HL-60 (cell line): ENCODE results near the gene MARCOL.

Experiments
- GABPA ChIP-seq: IDR thresholded peaks from 2 replicates; pipeline ENCODE4 v1.6.1; 2012; ENCODE audit warnings: low read depth
- POLR2AphosphoS5 ChIP-seq: IDR thresholded peaks from 2 replicates; pipeline ENCODE4 v1.6.1; 2012; ENCODE audit warnings: low read depth
- TF ChIP-seq, protein P1 (sequence below): IDR thresholded peaks from one replicate; pipeline ENCODE4 v1.5.1; 2011; ENCODE audit warnings: low read length, control low read depth, inconsistent platforms; ENCODE audit not compliant: insufficient read depth
- TF ChIP-seq, protein P2 (sequence below): IDR thresholded peaks from 2 replicates; pipeline ENCODE4 v1.6.1; 2012; ENCODE audit warnings: low read depth; ENCODE audit not compliant: insufficient replicate concordance

DNA sequence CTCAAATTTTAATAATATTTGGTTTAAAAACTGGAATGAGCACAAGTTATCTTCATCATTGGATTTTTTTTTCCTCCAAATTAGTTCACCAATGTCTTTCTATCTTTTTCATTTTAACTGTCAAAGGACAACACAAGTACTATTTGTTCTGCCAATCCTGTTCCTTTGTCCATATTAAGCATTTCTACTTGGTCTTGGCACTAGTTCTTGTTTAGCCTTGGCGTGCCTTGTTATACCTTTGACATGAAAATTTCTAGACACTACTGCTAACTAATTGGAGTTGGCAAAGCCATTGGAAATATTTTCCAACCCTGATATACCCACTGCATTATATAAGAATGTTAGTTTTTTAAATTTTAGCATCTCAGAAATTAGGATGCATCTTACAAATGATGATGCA is 31.7 kb upstream of the MARCOL start:
- TF ChIP-seq GABPA (no peak), POLR2AphosphoS5 (no peak)
- TF ChIP-seq, protein P1, sequence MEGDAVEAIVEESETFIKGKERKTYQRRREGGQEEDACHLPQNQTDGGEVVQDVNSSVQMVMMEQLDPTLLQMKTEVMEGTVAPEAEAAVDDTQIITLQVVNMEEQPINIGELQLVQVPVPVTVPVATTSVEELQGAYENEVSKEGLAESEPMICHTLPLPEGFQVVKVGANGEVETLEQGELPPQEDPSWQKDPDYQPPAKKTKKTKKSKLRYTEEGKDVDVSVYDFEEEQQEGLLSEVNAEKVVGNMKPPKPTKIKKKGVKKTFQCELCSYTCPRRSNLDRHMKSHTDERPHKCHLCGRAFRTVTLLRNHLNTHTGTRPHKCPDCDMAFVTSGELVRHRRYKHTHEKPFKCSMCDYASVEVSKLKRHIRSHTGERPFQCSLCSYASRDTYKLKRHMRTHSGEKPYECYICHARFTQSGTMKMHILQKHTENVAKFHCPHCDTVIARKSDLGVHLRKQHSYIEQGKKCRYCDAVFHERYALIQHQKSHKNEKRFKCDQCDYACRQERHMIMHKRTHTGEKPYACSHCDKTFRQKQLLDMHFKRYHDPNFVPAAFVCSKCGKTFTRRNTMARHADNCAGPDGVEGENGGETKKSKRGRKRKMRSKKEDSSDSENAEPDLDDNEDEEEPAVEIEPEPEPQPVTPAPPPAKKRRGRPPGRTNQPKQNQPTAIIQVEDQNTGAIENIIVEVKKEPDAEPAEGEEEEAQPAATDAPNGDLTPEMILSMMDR = no peak
- TF ChIP-seq, protein P2, sequence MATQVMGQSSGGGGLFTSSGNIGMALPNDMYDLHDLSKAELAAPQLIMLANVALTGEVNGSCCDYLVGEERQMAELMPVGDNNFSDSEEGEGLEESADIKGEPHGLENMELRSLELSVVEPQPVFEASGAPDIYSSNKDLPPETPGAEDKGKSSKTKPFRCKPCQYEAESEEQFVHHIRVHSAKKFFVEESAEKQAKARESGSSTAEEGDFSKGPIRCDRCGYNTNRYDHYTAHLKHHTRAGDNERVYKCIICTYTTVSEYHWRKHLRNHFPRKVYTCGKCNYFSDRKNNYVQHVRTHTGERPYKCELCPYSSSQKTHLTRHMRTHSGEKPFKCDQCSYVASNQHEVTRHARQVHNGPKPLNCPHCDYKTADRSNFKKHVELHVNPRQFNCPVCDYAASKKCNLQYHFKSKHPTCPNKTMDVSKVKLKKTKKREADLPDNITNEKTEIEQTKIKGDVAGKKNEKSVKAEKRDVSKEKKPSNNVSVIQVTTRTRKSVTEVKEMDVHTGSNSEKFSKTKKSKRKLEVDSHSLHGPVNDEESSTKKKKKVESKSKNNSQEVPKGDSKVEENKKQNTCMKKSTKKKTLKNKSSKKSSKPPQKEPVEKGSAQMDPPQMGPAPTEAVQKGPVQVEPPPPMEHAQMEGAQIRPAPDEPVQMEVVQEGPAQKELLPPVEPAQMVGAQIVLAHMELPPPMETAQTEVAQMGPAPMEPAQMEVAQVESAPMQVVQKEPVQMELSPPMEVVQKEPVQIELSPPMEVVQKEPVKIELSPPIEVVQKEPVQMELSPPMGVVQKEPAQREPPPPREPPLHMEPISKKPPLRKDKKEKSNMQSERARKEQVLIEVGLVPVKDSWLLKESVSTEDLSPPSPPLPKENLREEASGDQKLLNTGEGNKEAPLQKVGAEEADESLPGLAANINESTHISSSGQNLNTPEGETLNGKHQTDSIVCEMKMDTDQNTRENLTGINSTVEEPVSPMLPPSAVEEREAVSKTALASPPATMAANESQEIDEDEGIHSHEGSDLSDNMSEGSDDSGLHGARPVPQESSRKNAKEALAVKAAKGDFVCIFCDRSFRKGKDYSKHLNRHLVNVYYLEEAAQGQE = no peak
